ENCODE results near the gene HOXB13.

- TF ChIP-seq YY1 (IDR thresholded peaks at IDR 0.05; ENCODE audit: insufficient read depth, insufficient read length) (no peak), ZNF274 (IDR thresholded peaks at IDR 0.05; ENCODE audit: low read depth, low read length) (no peak)
Measured at GRCh38 chr17:48734333-48735061, 5.9 kb upstream of the HOXB13 start.

Data from NT2/D1 (cell line).